GM20431 (cell line): ENCODE measurements around the gene KLRD1.
"Not testable (repeated sequence)": the region's sequence is repeated elsewhere in the genome, so short reads cannot be mapped to it uniquely, and the experiment has no call there.

ENCODE experiments used
- in situ Hi-C: fragments of 300-500 bp; cut with MseI, MboI; formaldehyde crosslinking; loops from one replicate; pipeline ENCODE4 v1.15.0; 2020; ENCODE audit warnings: low sequenced_read_pairs; ENCODE audit not compliant: unreplicated experiment

KLRD1 gene

GRCh38 chr12:10331642-10332239 lies 24.1 kb downstream of the KLRD1 start:
- in situ Hi-C loops: no loop called here

- in situ Hi-C loops: not testable (repeated sequence)
Measured at GRCh38 chr12:10336196-10336595, 28.5 kb downstream of the KLRD1 start.

GRCh38 chr12:10338470-10338869 lies 30.8 kb downstream of the KLRD1 start:
- in situ Hi-C loops: not testable (repeated sequence)

GRCh38 chr12:10339053-10339840 lies 31.6 kb downstream of the KLRD1 start:
- in situ Hi-C loops: no loop called here

- in situ Hi-C loops: not testable (repeated sequence)
Measured at GRCh38 chr12:10340946-10341345, 33.3 kb downstream of the KLRD1 start.

- in situ Hi-C loops: no loop called here
Measured at GRCh38 chr12:10341892-10342509, 34.3 kb downstream of the KLRD1 start.

GRCh38 chr12:10351457-10351856 lies 43.8 kb downstream of the KLRD1 start:
- in situ Hi-C loops: not testable (repeated sequence)

- in situ Hi-C loops: no loop called here
Measured at GRCh38 chr12:10354071-10354470, 46.4 kb downstream of the KLRD1 start.

GRCh38 chr12:10354502-10354901 lies 46.8 kb downstream of the KLRD1 start:
- in situ Hi-C loops: no loop called here

GRCh38 chr12:10358131-10358530 lies 50.5 kb downstream of the KLRD1 start:
- in situ Hi-C loops: no loop called here

GRCh38 chr12:10358969-10359368 lies 51.3 kb downstream of the KLRD1 start:
- in situ Hi-C loops: no loop called here

GRCh38 chr12:10361084-10361483 lies 53.4 kb downstream of the KLRD1 start:
- in situ Hi-C loops: no loop called here

GRCh38 chr12:10361622-10362021 lies 54.0 kb downstream of the KLRD1 start:
- in situ Hi-C loops: no loop called here

GRCh38 chr12:10362325-10362724 lies 54.7 kb downstream of the KLRD1 start:
- in situ Hi-C loops: no loop called here

- in situ Hi-C loops: no loop called here
Measured at GRCh38 chr12:10362828-10363657, 55.4 kb downstream of the KLRD1 start.

GRCh38 chr12:10363658-10363913 lies 55.9 kb downstream of the KLRD1 start:
- in situ Hi-C loops: no loop called here

GRCh38 chr12:10363914-10364814 lies 56.5 kb downstream of the KLRD1 start:
- in situ Hi-C loops: no loop called here

- in situ Hi-C loops: no loop called here
Measured at GRCh38 chr12:10364815-10365622, 57.3 kb downstream of the KLRD1 start.
